GM18499 (cell line): ENCODE data around the gene PAXX.
"Not testable (repeated sequence)": the region's sequence is repeated elsewhere in the genome, so short reads cannot be mapped to it uniquely, and the experiment has no call there.

Source experiments
- ATAC-seq: cut with Tn5 transposase; IDR thresholded peaks from one replicate; pipeline ENCODE4 v1.9.1; 2021; ENCODE audit warnings: moderate number of reproducible peaks; ENCODE audit not compliant: insufficient read depth, unreplicated experiment

The PAXX gene

DNA sequence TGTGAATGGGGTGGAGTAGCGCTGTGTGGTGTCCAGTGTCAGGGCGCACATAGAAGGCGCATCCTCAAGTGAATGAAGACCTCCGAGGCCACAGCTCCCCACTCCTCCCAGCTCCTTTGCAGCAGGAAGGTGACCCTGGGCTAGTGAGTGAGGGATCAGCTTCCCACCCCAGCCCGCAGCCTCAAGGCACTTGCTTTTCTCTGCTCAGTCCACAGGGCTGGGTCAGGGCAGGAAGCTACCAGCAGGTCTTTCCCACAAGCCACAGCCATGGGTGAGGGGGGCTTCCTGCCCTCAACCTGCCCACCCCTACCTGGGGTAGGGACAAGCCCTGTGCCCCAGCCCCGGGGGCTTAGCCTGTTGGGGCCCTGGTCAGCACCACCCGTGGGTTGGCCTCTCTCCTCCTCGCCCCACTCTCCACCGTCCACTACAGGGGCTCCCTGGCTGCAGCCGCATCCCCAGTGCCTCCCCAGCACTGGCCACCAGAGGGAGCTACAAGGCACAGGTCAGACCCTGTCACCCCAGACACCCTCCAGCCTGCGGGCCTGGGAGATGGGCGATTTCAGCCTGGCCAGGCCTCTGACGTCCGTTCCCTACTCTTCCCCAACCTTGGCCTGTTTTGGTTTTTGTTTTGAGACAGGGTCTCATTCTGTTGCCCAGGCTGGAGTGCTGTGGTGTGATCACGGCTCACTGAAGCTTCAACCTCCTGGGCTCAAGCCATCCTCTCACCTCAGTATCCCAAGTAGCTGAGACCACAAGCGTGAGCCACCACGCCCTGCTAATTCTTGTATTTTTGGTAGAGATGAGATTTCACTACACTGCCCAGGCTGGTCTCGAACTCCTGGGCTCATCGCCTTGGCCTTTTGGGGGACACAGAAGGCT is 37.1 kb downstream of the PAXX start:
- no peak for ATAC-seq

GRCh38 chr9:137030006-137030405 is 37.8 kb downstream of the PAXX start:
- no peak for ATAC-seq

- no peak for ATAC-seq
Observed at GRCh38 chr9:137030538-137031527, 38.6 kb downstream of the PAXX start.

- no peak for ATAC-seq
Observed at GRCh38 chr9:137031904-137032640, 39.9 kb downstream of the PAXX start, which contains the start of gene FUT7. Gene FUT7, minus strand, starts transcription at chr9:137032088. Its CDS starts 97 bp downstream, at chr9:137031991.

DNA sequence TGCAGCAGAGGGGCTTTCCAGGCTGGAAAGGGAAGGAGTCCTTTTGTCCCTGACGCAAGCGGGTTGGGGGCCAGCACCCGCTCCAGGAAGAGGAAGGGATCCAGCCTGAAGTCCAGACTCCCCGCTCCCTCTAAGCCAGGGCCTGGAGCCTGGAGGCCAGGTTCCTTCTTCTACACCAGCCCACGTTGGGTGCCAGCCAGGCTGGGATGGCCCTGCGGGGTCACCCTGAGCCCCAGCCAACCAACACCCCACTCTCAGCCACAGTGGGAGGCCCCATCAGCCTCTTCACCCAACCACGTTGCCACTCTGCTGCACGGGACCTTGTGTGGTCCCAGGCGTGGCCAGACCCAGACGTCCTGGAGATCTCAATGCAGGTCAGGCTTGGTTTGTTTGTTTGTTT is 40.6 kb downstream of the PAXX start:
- no peak for ATAC-seq

GRCh38 chr9:137033481-137033880 is 41.3 kb downstream of the PAXX start:
- not testable (repeated sequence) for ATAC-seq

GRCh38 chr9:137034039-137034708 is 42.0 kb downstream of the PAXX start:
- ATAC-seq, result no peak

DNA sequence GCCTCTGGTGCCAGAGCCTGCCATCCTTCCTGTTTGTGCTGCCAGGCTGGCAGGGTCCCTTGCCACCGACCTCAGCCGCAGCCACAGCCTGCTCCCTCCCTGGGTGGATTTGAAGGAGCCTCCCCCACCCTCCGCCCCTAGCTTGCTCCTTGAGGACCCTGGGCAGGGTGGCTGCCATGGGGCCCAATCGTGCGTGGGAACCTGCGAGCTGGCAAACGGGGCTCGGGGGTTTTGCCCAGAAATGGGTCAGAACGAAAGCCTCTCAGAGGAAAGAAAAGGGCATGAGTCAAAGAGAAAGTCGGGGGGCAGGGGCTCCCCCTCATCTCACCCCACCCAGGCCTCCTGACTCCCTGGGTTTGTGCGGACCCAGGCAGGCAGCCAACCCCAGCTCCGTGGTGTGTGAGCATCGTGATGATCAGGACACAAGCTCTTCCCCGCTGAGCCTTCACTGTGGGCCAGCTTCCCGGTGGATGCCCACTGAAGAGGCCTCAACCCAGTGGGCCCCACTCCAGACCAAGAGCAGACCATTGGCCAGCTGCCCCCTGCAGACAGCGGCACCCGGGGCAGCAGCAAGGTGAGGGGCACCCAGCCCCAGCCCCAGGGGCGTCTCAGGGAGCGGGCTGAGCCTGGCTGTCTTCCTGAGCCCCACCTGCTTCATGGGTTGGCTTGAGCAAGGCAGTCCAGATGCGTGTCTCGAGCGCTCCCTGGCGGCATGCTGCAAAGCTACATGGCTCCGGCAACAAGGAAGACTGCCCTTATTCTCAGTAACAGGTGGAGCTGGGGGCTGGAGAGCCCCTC is 42.7 kb downstream of the PAXX start:
- no peak for ATAC-seq

DNA sequence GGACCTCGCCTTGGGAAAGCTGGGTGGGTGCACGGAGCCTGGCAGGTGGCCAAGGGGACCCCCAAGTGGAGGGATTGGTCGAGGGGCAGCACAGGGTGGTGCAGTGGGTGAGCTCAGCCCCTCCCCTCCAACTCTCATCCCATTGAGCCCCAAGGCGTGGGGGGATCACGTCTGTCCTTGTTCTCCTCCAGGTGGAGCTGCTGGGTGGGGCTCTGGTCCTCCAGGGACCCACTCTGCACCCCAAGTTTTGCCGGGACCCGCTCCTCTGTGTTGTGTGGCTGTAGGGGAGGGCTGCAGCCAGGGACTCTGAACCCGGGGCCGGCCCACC is 43.2 kb downstream of the PAXX start:
- ATAC-seq, result no peak

- no peak for ATAC-seq
Observed at GRCh38 chr9:137035937-137036336, 43.7 kb downstream of the PAXX start.

DNA sequence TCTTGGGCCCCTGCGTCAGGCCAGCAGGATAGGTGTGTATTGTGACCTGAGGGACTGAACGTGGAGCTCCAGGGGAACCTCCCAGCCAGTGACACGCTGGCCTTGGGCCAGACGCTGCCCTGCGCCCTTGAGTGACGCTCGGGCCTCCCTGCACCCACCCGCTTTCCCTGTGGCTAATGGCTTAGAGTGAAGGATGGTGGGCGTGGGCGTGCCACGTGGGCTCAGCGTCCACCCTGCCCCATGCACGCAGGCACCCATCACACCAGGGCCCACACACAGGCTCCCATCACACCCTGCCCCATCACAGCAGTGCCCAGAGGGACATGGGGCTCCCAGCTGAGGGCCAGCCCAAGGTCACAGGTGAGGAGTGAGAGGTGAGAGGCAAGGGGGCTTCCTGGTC is 44.8 kb downstream of the PAXX start:
- ATAC-seq, result no peak

DNA sequence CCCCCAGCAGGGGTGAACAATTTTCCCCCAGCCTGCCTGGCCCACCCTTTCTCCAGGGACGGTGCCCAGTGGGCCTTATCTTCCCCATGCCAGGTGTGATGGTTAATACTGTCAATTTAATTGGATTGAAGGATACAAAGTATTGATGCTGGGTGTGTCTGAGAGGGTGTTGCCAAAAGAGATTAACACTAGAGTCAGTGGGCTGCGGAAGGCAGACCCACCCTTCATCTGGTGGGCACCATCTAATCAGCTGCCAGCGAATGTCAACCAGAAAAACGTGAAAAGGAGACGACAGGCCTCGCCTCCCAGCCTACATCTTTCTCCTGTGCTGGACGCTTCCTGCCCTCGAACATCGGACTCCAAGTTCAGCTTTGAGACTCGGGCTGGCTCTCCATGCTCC is 45.3 kb downstream of the PAXX start:
- ATAC-seq, result no peak

- ATAC-seq, result no peak
Observed at GRCh38 chr9:137038916-137039315, 46.7 kb downstream of the PAXX start.

GRCh38 chr9:137039611-137040366 is 47.6 kb downstream of the PAXX start:
- no peak for ATAC-seq

- ATAC-seq, result no peak
Observed at GRCh38 chr9:137040568-137040967, 48.3 kb downstream of the PAXX start.

- ATAC-seq, result no peak
Observed at GRCh38 chr9:137041124-137041523, 48.9 kb downstream of the PAXX start.

DNA sequence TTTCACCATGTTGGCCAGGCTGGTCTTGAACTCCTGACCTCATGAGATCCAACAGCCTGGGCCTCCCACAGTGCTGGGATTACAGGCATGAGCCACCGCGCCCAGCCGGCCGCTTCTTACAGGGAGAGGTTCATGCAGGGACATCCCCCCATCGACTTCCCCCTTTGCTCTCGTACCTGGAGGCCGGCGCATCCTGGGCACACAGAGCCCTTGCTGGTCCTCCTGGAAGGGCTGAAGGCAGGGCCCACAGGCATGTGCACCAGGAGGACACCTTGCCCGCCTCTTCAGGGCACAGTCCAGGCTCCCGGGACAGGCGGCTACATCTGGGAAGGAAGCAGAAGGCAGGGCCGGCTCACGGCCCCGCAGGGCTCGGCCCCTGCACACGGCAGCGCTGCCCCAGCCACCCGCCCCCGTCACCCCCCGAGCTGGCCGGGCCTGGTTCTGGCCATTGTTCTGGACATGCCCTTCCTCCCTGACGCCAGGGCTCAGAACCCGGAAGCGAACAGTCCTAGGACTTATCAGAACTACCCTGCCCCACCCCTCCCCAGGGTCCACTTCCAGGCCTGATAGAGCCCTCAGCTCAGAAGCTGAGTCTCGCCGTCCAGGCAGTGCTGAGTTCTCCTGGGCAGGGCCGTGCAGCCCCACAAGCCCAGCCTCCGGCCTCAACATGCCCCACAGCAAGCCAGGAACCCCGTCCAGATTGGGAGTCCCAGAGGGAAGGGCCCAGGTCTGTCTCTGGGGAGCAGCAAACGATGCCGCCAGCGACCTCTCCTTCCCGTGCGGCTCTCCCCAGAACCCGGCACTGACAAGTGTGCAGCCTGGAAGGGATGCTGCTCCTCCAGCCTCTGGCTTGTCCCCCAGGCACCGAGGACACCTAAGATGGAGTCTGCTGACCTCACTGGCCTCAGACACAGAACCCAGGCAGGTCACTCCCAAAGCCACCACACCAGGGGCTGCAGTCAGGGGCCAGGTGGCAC is 50.8 kb downstream of the PAXX start:
- ATAC-seq, result no peak
